OCI-LY3 (cell line): ENCODE data around the gene GRAMD1B.

Experiments
- H2AFZ ChIP-seq: fragments of 200-600, 300-600 bp; shearing (Covaris generic); 2 replicates; pipeline ENCODE4 v1.6.0; 2014; ENCODE audit warnings: antibody characterized with exemption, low read depth, low read length
- H3K27ac ChIP-seq: fragments of 200-600, 300-600 bp; sonication (generic); 2 replicates; pipeline ENCODE4 v1.5.1; 2014; ENCODE audit warnings: mild to moderate bottlenecking, low read length, moderate library complexity, mixed read lengths
- H3K27me3 ChIP-seq: fragments of 200-600, 300-600 bp; sonication (generic); 2 replicates; pipeline ENCODE4 v1.6.1; 2014; ENCODE audit warnings: low read depth, low read length, mixed read lengths
- H3K36me3 ChIP-seq: fragments of 200-600, 300-600 bp; sonication (generic); replicated peaks from 2 replicates; pipeline ENCODE3; 2014; ENCODE audit warnings: low read depth, low read length, mixed read lengths
- H3K4me1 ChIP-seq: fragments of 300-600, 200-600 bp; sonication (generic); 2 replicates; pipeline ENCODE4 v1.6.1; 2014; ENCODE audit warnings: low read length, mixed read lengths
- H3K4me2 ChIP-seq: fragments of 200-600, 300-600 bp; sonication (generic); 2 replicates; pipeline ENCODE4 v1.6.1; 2014; ENCODE audit warnings: low read length, mixed read lengths
- H3K4me3 ChIP-seq: fragments of 300-600, 200-600 bp; sonication (generic); 2 replicates; pipeline ENCODE4 v1.5.1; 2014; ENCODE audit warnings: antibody characterized with exemption, mild to moderate bottlenecking, low read length, moderate library complexity
- H3K79me2 ChIP-seq: fragments of 300-600, 200-600 bp; shearing (Covaris generic); 2 replicates; pipeline ENCODE4 v1.6.1; 2014; ENCODE audit warnings: mild to moderate bottlenecking, low read length, mixed read lengths
- H3K9ac ChIP-seq: fragments of 300-600, 200-600 bp; shearing (Covaris generic); 2 replicates; pipeline ENCODE4 v1.6.0; 2014; ENCODE audit warnings: mild to moderate bottlenecking, low read length, moderate library complexity
- H3K9me3 ChIP-seq: fragments of 200-600, 300-600 bp; shearing (Covaris generic); 2 replicates; pipeline ENCODE4 v1.6.1; 2014; ENCODE audit warnings: low read length, mixed read lengths; ENCODE audit not compliant: insufficient read depth
- H4K20me1 ChIP-seq: fragments of 200-600, 300-600 bp; sonication (generic); 2 replicates; pipeline ENCODE4 v1.6.1; 2016; ENCODE audit warnings: low read length, mixed read lengths; ENCODE audit not compliant: insufficient read depth
- CTCF ChIP-seq: fragments of 200-600, 300-600 bp; sonication (generic); IDR thresholded peaks from 2 replicates; pipeline ENCODE4 v1.5.1; 2014; ENCODE audit warnings: antibody characterized with exemption, low read length, low read depth
- EZH2phosphoT487 ChIP-seq: fragments of 200-600 bp; shearing (Covaris generic); IDR thresholded peaks from 2 replicates; pipeline ENCODE4 v1.6.1; 2018; ENCODE audit warnings: antibody characterized with exemption, mixed run types, low read depth

GRAMD1B gene

GRCh38 chr11:123491241-123491640 lies 61.2 kb downstream of the GRAMD1B start:
- Histone ChIP-seq H3K79me2 (peaks cover 5% of the 10 kb centered on the region; the same call in 1 of the 2 replicates), H2AFZ (no peak overlapping the region)

GRCh38 chr11:123493349-123494063 lies 63.4 kb downstream of the GRAMD1B start:
- no peak overlapping the region for H3K4me2 ChIP-seq

More at GRCh38 chr11:123491241-123491640, 61.2 kb downstream of the GRAMD1B start:
- H3K27me3 ChIP-seq, result peaks cover 35% of the 10 kb centered on the region
- no peak overlapping the region for H3K9ac ChIP-seq
- no peak overlapping the region for H3K4me2 ChIP-seq
- H3K9me3 ChIP-seq, result no peaks in the 10 kb centered on the region
- H3K4me1 ChIP-seq, result no peaks in the 10 kb centered on the region
- H4K20me1 ChIP-seq, result peaks cover 30% of the 10 kb centered on the region
- no peak overlapping the region for H3K27ac ChIP-seq
- no peaks in the 10 kb centered on the region for H3K36me3 ChIP-seq
- no peak for TF ChIP-seq CTCF
- no peak for TF ChIP-seq EZH2phosphoT487
- no peak overlapping the region for H3K4me3 ChIP-seq

GRCh38 chr11:123494195-123495050 lies 64.4 kb downstream of the GRAMD1B start:
- Histone ChIP-seq H3K79me2 (peaks cover 5% of the 10 kb centered on the region; the same call in 1 of the 2 replicates), H3K27ac (no peak overlapping the region), H4K20me1 (peaks cover 20% of the 10 kb centered on the region), H3K36me3 (no peaks in the 10 kb centered on the region), H2AFZ (no peak overlapping the region), H3K4me3 (no peak overlapping the region), H3K9ac (no peak overlapping the region), H3K27me3 (peaks cover 21% of the 10 kb centered on the region), H3K4me2 (no peak overlapping the region), H3K9me3 (no peaks in the 10 kb centered on the region), H3K4me1 (no peaks in the 10 kb centered on the region)
- TF ChIP-seq CTCF, result no peak
- TF ChIP-seq EZH2phosphoT487, result no peak

More at GRCh38 chr11:123493349-123494063, 63.4 kb downstream of the GRAMD1B start:
- Histone ChIP-seq H3K9ac (no peak overlapping the region), H3K4me3 (no peak overlapping the region), H3K27ac (no peak overlapping the region), H3K79me2 (peaks cover 5% of the 10 kb centered on the region; the same call in 1 of the 2 replicates), H3K4me1 (no peaks in the 10 kb centered on the region), H2AFZ (no peak overlapping the region), H3K36me3 (no peaks in the 10 kb centered on the region), H3K9me3 (no peaks in the 10 kb centered on the region), H3K27me3 (peaks cover 29% of the 10 kb centered on the region), H4K20me1 (peaks cover 24% of the 10 kb centered on the region)
- no peak for TF ChIP-seq CTCF
- TF ChIP-seq EZH2phosphoT487, result no peak

GRCh38 chr11:123504401-123504800 lies 74.3 kb downstream of the GRAMD1B start:
- no peak overlapping the region for H3K27ac ChIP-seq
- H3K27me3 ChIP-seq, result no peaks in the 10 kb centered on the region
- no peaks in the 10 kb centered on the region for H3K9me3 ChIP-seq
- H3K36me3 ChIP-seq, result no peaks in the 10 kb centered on the region
- no peak overlapping the region for H3K9ac ChIP-seq
- no peaks in the 10 kb centered on the region; the same call in 1 of the 2 replicates for H3K79me2 ChIP-seq
- H3K4me3 ChIP-seq, result no peak overlapping the region
- H3K4me2 ChIP-seq, result no peak overlapping the region
- no peaks in the 10 kb centered on the region for H4K20me1 ChIP-seq
- no peak overlapping the region for H2AFZ ChIP-seq
- H3K4me1 ChIP-seq, result peaks cover 26% of the 10 kb centered on the region
- TF ChIP-seq CTCF (no peak), EZH2phosphoT487 (no peak)
